ENCODE results near the gene GEMIN7. TPM values are rescaled to one million over a fixed set of nuclear protein-coding genes. Genes with fewer than 3 reads are reported as not detected.
A peak's percentile ranks its signal among the peaks of the same experiment; 100 is the strongest.

GEMIN7 gene
- total and polyA plus RNA-seq, 4 donors, result 10.0 to 25.2 (median 19.4) TPM

GRCh38 chr19:45049073-45049736, 29.9 kb upstream of the GEMIN7 start (continued):
- TF ChIP-seq FOXA1 (IDR thresholded peaks at IDR 0.05) (peak; percentile 73), RAD21 (IDR thresholded peaks at IDR 0.05) (peak; percentile 24 to 56), EGR1 (IDR thresholded peaks at IDR 0.05; ENCODE audit: low read depth in 2 of 2) (no peak)

GRCh38 chr19:45050036-45050435, 29.0 kb upstream of the GEMIN7 start:
- peaks cover 12 to 56% (median 49%) of the 10 kb centered on the region in 4 donors for H3K4me1 ChIP-seq (ENCODE audit: control insufficient read depth in 4 of 4, insufficient read depth in 4 of 4, low read length in 3 of 4)
- no peak overlapping the region for H3K27ac ChIP-seq (ENCODE audit: low read depth in 1 of 2, low read length in 2 of 2)
- no peak for TF ChIP-seq FOXA1 (IDR thresholded peaks at IDR 0.05)
- no peak for TF ChIP-seq HNF4G (IDR thresholded peaks at IDR 0.05)
- TF ChIP-seq MAX (IDR thresholded peaks at IDR 0.05), result no peak
- TF ChIP-seq CTCF (IDR thresholded peaks at IDR 0.05; ENCODE audit: low read depth, low read length, missing input control), result no peak
- TF ChIP-seq YY1 (IDR thresholded peaks at IDR 0.05), result no peak
- TF ChIP-seq EGR1 (IDR thresholded peaks at IDR 0.05; ENCODE audit: low read depth in 2 of 2), result no peak
- no peak for TF ChIP-seq JUND (IDR thresholded peaks at IDR 0.05)
- no peak for TF ChIP-seq REST (IDR thresholded peaks at IDR 0.05)
- no peak for TF ChIP-seq NR2F2 (IDR thresholded peaks at IDR 0.05)
- no peak for TF ChIP-seq GABPA (IDR thresholded peaks at IDR 0.05 in 1 of 2, conservative IDR thresholded peaks at IDR 0.05 in 1 of 2)
- TF ChIP-seq RAD21 (IDR thresholded peaks at IDR 0.05), result no peak
- TF ChIP-seq RXRA (IDR thresholded peaks at IDR 0.05), result no peak
- no peak for TF ChIP-seq HNF4A (conservative IDR thresholded peaks at IDR 0.05)
- TF ChIP-seq TAF1 (conservative IDR thresholded peaks at IDR 0.05), result no peak
- no peak for TF ChIP-seq SP1 (IDR thresholded peaks at IDR 0.05)
- TF ChIP-seq FOXA2 (IDR thresholded peaks at IDR 0.05), result no peak
- no peak for TF ChIP-seq ATF3 (IDR thresholded peaks at IDR 0.05)
- no peak for TF ChIP-seq ZBTB33 (IDR thresholded peaks at IDR 0.05)

More at GRCh38 chr19:45050036-45050435, 29.0 kb upstream of the GEMIN7 start:
- WGBS, result 94% methylated on average over 6 of the region's 6 CpGs
- no peaks in the 10 kb centered on the region for H3K27me3 ChIP-seq (ENCODE audit: control insufficient read depth in 4 of 4, insufficient read depth in 4 of 4, low read length in 3 of 4)
- no peak for DNase-seq (ENCODE audit: low spot score)
- H3K4me3 ChIP-seq (ENCODE audit: low read depth in 1 of 3, low read length in 3 of 3), result no peak overlapping the region
- H3K36me3 ChIP-seq (ENCODE audit: control insufficient read depth in 4 of 4, insufficient read depth in 3 of 4, low read depth in 1 of 4, low read length in 3 of 4), result peaks cover 2 to 28% (median 19%) of the 10 kb centered on the region in 4 donors
- no peaks in the 10 kb centered on the region for H3K9me3 ChIP-seq (ENCODE audit: control insufficient read depth in 4 of 4, low read length in 3 of 4)
- no peak overlapping the region for H3K9ac ChIP-seq (ENCODE audit: low read depth in 1 of 2, low read length in 2 of 2)
